ENCODE results near the gene TRMT2A. TPM values are rescaled to one million over a fixed set of nuclear protein-coding genes. Genes with fewer than 3 reads are reported as not detected.

The TRMT2A gene
- total RNA-seq, 4 donors from 2014 or later, result 16.9 to 38.0 (median 28.2) TPM

DNA sequence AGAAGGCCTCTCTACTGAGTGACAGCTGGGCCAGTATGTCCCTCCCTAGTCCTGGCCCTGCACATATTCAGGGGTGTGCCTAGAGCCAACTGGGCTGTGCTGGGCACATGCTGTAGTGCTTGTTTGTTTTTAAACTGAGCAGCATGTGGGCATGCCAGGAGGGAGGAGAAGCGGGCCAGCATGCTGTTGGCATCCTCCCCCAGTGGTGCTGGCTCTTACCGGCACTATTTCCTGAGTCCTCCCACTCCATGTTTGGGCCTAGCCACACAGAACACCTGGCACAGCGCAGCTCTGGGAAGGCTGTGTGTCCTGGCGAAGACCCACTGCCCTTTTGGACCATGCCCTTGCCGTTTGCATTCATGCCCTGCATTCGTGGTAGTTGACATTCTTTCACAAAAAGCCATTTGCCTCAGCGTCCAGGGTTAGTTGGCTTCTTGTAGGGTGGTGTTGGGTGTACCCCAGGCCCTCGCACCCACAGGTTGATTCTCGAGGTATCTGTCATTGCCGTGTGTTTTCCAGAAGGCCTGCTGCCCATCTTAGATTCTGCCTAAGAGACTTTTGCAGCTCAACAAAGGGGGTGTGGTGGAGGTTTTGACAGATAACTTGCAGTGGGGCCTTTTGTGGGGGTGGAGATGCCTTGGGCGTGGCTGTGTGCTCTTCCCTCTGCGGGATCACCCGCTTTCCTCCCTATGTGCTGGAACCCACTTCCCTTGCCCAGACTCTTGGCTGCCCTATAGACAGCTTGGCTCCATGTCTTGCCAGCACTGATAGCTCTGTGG is 23.4 kb downstream of the TRMT2A start:
- H3K27ac ChIP-seq, result peak overlapping the region; percentile 71 to 88 (median 79)
- H3K36me3 ChIP-seq, result peaks cover 0 to 90% of the 10 kb centered on the region in 2 donors
- H3K9me3 ChIP-seq, result no peaks in the 10 kb centered on the region
- no peaks in the 10 kb centered on the region for H3K27me3 ChIP-seq
- peak; percentile 91 to 96 for DNase-seq
- in situ Hi-C loops (cut with MboI; ENCODE audit: low sequenced_read_pairs in 4 of 4), result no loop called here
- H3K4me1 ChIP-seq, result peaks cover 11 to 13% of the 10 kb centered on the region in 2 donors
- intact Hi-C loops (cut with DNase I; ENCODE audit: low total_unique reads), result no loop called here
- TF ChIP-seq, protein P1, sequence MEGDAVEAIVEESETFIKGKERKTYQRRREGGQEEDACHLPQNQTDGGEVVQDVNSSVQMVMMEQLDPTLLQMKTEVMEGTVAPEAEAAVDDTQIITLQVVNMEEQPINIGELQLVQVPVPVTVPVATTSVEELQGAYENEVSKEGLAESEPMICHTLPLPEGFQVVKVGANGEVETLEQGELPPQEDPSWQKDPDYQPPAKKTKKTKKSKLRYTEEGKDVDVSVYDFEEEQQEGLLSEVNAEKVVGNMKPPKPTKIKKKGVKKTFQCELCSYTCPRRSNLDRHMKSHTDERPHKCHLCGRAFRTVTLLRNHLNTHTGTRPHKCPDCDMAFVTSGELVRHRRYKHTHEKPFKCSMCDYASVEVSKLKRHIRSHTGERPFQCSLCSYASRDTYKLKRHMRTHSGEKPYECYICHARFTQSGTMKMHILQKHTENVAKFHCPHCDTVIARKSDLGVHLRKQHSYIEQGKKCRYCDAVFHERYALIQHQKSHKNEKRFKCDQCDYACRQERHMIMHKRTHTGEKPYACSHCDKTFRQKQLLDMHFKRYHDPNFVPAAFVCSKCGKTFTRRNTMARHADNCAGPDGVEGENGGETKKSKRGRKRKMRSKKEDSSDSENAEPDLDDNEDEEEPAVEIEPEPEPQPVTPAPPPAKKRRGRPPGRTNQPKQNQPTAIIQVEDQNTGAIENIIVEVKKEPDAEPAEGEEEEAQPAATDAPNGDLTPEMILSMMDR (IDR thresholded peaks at IDR 0.05 in 4 of 5, conservative IDR thresholded peaks at IDR 0.05 in 1 of 5), result no peak
- peak; percentile 96 to 98 for ATAC-seq
- H3K4me3 ChIP-seq, result no peak overlapping the region

DNA sequence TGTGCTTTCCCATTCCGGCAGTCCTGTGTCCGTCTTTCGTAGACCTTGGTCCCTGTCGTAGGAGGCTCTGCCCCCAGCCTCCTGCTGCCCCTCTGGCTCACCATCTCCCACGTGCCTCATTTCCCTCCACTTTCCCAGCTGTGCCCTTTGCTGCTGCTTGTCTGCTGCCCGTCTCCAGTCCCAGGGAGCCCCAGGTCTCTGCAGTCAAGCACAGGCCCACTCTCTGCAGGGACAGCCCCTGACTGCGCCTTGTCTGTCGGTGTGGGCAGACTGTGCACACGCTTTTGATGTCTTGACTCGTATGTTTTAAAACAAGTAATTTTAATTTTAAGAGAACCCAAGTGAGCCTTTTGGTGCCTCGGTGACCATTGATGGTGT is 24.6 kb downstream of the TRMT2A start:
- intact Hi-C loops (cut with DNase I; ENCODE audit: low total_unique reads), result no loop called here

DNA sequence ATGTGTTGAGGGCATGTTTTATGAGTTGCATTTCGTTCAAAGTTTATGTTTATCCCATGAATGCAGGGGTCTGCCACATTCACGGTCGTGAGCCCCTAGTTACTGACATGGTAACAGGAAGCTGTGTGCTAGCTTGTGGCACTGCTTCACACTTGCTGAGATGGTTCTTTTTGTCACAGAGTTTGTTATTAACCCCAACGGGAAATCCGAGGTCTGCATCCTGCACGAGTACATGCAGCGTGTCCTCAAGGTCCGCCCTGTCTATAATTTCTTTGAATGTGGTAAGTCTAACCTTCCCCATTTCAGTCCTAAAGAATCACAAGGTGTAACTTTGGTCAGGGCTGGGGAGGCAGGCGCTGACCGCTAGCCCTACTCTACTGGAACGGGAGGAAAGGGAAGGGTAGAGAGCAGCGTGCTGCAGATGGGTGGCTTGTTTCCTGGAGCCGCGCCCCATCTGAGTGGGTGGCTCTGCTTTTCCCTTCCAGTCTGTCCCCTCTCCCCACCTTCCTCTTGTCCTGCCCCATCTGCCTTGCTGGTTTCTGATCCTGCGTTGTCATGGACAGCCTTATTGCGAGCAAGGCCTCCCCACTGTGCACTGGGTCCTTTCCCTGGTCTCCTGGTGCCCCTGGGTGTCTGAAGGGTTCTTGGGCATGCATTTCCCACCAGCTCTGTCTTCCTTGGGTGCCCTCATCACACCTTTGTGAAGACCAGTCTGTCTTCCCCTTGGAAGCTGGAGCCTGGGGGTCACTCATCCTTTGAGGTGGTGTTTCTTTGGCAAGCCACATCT is 25.1 kb downstream of the TRMT2A start:
- Histone ChIP-seq H3K36me3 (peaks cover 0 to 94% of the 10 kb centered on the region in 2 donors), H3K4me1 (peaks cover 11 to 13% of the 10 kb centered on the region in 2 donors), H3K9me3 (no peaks in the 10 kb centered on the region), H3K4me3 (no peak overlapping the region), H3K27ac (peak overlapping the region in 1 of 4 donors; percentile 84), H3K27me3 (no peaks in the 10 kb centered on the region)
- TF ChIP-seq, protein P1 (IDR thresholded peaks at IDR 0.05 in 4 of 5, conservative IDR thresholded peaks at IDR 0.05 in 1 of 5), result no peak
- TF ChIP-seq POLR2A (IDR thresholded peaks at IDR 0.05), result no peak
- in situ Hi-C loops (cut with MboI; ENCODE audit: low sequenced_read_pairs in 4 of 4), result no loop called here
- DNase-seq (no peak), ATAC-seq (no peak)
- intact Hi-C loops (cut with DNase I; ENCODE audit: low total_unique reads), result no loop called here

More for the DNA sequence above, 24.6 kb downstream of the TRMT2A start:
- in situ Hi-C loops (cut with MboI; ENCODE audit: low sequenced_read_pairs in 4 of 4), result no loop called here
- DNase-seq (no peak), ATAC-seq (no peak)
- Histone ChIP-seq H3K4me1 (peaks cover 11 to 13% of the 10 kb centered on the region in 2 donors), H3K27ac (peak overlapping the region in 2 of 4 donors; percentile 84 to 88), H3K27me3 (no peaks in the 10 kb centered on the region), H3K9me3 (no peaks in the 10 kb centered on the region), H3K36me3 (peaks cover 0 to 94% of the 10 kb centered on the region in 2 donors), H3K4me3 (no peak overlapping the region)
- TF ChIP-seq, protein P1 (IDR thresholded peaks at IDR 0.05 in 4 of 5, conservative IDR thresholded peaks at IDR 0.05 in 1 of 5), result no peak
- TF ChIP-seq POLR2A (IDR thresholded peaks at IDR 0.05), result no peak

DNA sequence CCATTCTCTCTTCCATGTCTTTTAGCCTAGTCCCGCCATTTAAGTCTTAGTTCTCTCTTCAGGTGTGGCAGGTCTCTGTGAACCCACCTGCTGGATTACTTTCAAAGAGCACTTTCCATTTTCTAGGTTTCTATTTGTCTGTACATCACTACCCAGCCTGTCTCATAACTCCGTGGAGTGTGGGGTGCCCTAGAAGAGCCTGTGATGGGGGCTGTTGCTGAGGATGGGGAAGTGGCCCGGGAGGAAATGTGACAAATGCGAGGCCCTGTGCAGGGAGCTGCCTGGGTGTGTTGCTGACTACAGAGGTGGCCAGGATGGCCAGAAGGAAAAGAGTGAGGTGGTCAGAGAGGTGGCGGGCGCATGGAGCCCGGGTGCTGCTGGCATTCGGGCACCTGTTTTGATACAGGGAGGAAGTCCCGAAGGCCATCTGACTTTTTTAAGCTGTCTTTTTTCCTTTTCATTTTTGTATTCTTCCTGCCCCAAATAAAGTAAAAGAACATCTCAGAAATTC is 26.2 kb downstream of the TRMT2A start:
- Histone ChIP-seq H3K4me1 (peaks cover 11 to 13% of the 10 kb centered on the region in 2 donors), H3K4me3 (no peak overlapping the region), H3K9me3 (no peaks in the 10 kb centered on the region), H3K36me3 (peaks cover 0 to 94% of the 10 kb centered on the region in 2 donors), H3K27ac (peak overlapping the region in 1 of 4 donors; percentile 15), H3K27me3 (no peaks in the 10 kb centered on the region)
- TF ChIP-seq, protein P1 (IDR thresholded peaks at IDR 0.05 in 4 of 5, conservative IDR thresholded peaks at IDR 0.05 in 1 of 5), result no peak
- no peak for TF ChIP-seq POLR2A (IDR thresholded peaks at IDR 0.05)
- DNase-seq, result no peak
- in situ Hi-C loops (cut with MboI; ENCODE audit: low sequenced_read_pairs in 4 of 4), result no loop called here
- ATAC-seq, result no peak
- intact Hi-C loops (cut with DNase I; ENCODE audit: low total_unique reads), result no loop called here
